HepG2 (cell line): ENCODE data around the gene CEP131. TPM values are rescaled to one million over a fixed set of nuclear protein-coding genes. Genes with fewer than 3 reads are reported as not detected.
A peak's percentile ranks its signal among the peaks of the same experiment; 100 is the strongest.

Source experiments
- BATF2 ChIP-seq: sonication (generic); formaldehyde crosslinking; IDR thresholded peaks from 2 replicates; pipeline ENCODE4 v1.8.0; 2022; ENCODE audit warnings: mild to moderate bottlenecking, missing genetic modification reagents, moderate library complexity
- CSRNP2 ChIP-seq: sonication (generic); formaldehyde crosslinking; conservative IDR thresholded peaks from 2 replicates; pipeline ENCODE4 v1.8.0; 2022; ENCODE audit warnings: low read depth, missing genetic modification reagents
- GLMP ChIP-seq: sonication (generic); formaldehyde crosslinking; IDR thresholded peaks from 2 replicates; pipeline ENCODE4 v1.9.0; 2021; ENCODE audit warnings: missing genetic modification reagents, mild to moderate bottlenecking, borderline replicate concordance
- HMGA1 ChIP-seq: sonication (generic); formaldehyde crosslinking; conservative IDR thresholded peaks from 2 replicates; pipeline ENCODE4 v1.4.0; 2020; ENCODE audit warnings: missing genetic modification reagents
- HOXD1 ChIP-seq: sonication (generic); formaldehyde crosslinking; IDR thresholded peaks from 2 replicates; pipeline ENCODE4 v1.5.0; 2020; ENCODE audit warnings: missing genetic modification reagents
- KLF16 ChIP-seq, 2 experiments: sonication (generic) in 1 of 2; formaldehyde crosslinking in 1 of 2; IDR thresholded peaks; 2 replicates each; pipeline versions ENCODE4 v1.6.1 to v1.8.0; 2016 to 2023; ENCODE audit warnings: missing genetic modification reagents in 2 of 2, missing compliant biosample characterization in 1 of 2
- NBN ChIP-seq: fragments of 450-650 bp; conservative IDR thresholded peaks from 2 replicates; pipeline ENCODE4 v1.6.1; 2017
- PBX3 ChIP-seq: sonication (generic); formaldehyde crosslinking; IDR thresholded peaks from 2 replicates; pipeline ENCODE4 v1.8.1; 2023; ENCODE audit warnings: missing genetic modification reagents, inconsistent platforms, borderline replicate concordance
- SRSF4 ChIP-seq: fragments of 200-400 bp; formaldehyde crosslinking; IDR thresholded peaks from one replicate; pipeline ENCODE4 v1.6.1; 2018; ENCODE audit warnings: mild to moderate bottlenecking, low read depth, low read length, moderate library complexity; ENCODE audit not compliant: poor library complexity, severe bottlenecking
- ZIK1 ChIP-seq: sonication (generic); formaldehyde crosslinking; IDR thresholded peaks from 2 replicates; pipeline ENCODE4 v1.5.0; 2020; ENCODE audit warnings: mild to moderate bottlenecking, low read depth, missing genetic modification reagents, borderline replicate concordance
- ZNF510 ChIP-seq: sonication (generic); formaldehyde crosslinking; IDR thresholded peaks from 2 replicates; pipeline ENCODE4 v1.4.0; 2020; ENCODE audit warnings: low read depth, mild to moderate bottlenecking, missing genetic modification reagents
- ZSCAN22 ChIP-seq: sonication (generic); formaldehyde crosslinking; IDR thresholded peaks from 2 replicates; pipeline ENCODE4 v1.4.0; 2020; ENCODE audit warnings: mild to moderate bottlenecking, missing genetic modification reagents
- polyA plus RNA-seq, 8 experiments: library from polyadenylated mRNA; depleted of rRNA in 3 of 8; stranded (reverse) in 7 of 8; unstranded in 1 of 8; fragments of >200 nt; fragmentation: Illumina TruSeq in 4 of 8; extraction: Trizol in 4 of 8; gene quantifications; 2 replicates each; pipeline versions ENCODE4 v1.2.1 to v1.2.3, GENCODE V29; 2011 to 2016; ENCODE audit warnings: low read depth in 4 of 8, missing spikeins in 1 of 8, mixed read lengths in 1 of 8; ENCODE audit not compliant: insufficient read depth in 1 of 8
- total RNA-seq, 5 experiments: library from RNA; depleted of rRNA; stranded (reverse); fragments of >200 nt; fragmentation: Illumina TruSeq; extraction: Trizol; gene quantifications; 2 replicates each; pipeline ENCODE4 v1.2.3, GENCODE V29; 2016; ENCODE audit warnings: low read depth in 1 of 5

The CEP131 gene
- total and polyA plus RNA-seq, 2 of the 13 experiments (the other 11 are each of a cell fraction or from before 2014, with no cell fraction given) = 5.0 to 16.8 TPM

- TF ChIP-seq HMGA1 = no peak
- no peak for TF ChIP-seq KLF16 (CRISPR knock-in tag; IDR thresholded peaks at IDR 0.05)
- no peak for TF ChIP-seq ZIK1 (CRISPR knock-in tag)
- no peak for TF ChIP-seq CSRNP2 (CRISPR knock-in tag)
- 0 out of 2 replicates have a peak, but pooled peaks have one; percentile 64 for TF ChIP-seq GLMP
- no peak for TF ChIP-seq ZNF510 (CRISPR knock-in tag)
- no peak for TF ChIP-seq PBX3 (CRISPR knock-in tag)
- TF ChIP-seq BATF2 (CRISPR knock-in tag) = 0 out of 2 replicates have a peak, but pooled peaks have one; percentile 26
- TF ChIP-seq ZSCAN22 (CRISPR knock-in tag) = no peak
- no peak for TF ChIP-seq HOXD1 (CRISPR knock-in tag)
- 0 out of 2 replicates have a peak, but pooled peaks have one; percentile 42 for TF ChIP-seq NBN
- no peak for TF ChIP-seq SRSF4
Observed at GRCh38 chr17:81253358-81254131, 30.8 kb upstream of the CEP131 start (continued).
